GM18868 (cell line): ENCODE results near the gene SPDYE3.
"Not testable (repeated sequence)": the region's sequence is repeated elsewhere in the genome, so short reads cannot be mapped to it uniquely, and the experiment has no call there.

Experiments
- ATAC-seq: cut with Tn5 transposase; IDR thresholded peaks from one replicate; pipeline ENCODE4 v1.9.1; 2021; ENCODE audit warnings: mild to moderate bottlenecking, moderate library complexity; ENCODE audit not compliant: unreplicated experiment

Gene SPDYE3

DNA sequence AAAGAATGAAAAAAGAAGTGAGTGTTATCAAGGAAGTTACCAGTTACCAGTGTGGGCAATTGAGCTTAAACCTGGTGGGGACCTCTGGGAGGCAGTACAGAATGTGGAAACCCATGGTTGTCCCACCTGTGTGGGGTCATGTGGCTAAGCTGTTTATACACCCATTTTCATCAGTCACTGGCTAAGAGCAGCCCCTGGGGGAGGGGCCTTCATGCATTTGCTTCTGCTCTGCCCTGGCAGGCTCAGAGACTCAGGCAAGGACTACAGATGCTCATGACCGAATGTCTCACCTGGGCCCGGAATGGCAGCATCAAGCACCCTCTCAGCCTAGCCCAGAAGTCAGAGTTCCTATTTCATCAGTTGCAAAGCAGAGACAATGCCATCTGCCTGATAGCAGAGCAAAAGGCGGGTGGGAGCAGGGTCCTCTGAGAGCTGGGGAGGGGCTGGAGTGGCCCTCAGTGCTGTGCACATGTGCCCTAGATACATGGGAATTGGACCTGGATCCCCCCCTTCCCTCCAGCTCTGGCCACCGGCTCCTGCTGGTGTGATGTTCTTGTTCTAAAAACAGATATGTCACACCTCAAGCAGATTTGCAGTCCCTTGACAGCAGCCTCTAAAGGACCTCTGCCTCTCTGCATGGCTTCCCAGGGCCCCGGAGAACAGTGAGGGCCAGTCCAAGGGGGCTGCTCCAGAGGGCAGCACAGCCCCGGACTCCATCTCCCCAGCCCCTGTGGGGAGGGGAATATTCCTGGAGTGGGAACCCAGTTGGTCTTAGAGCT is 20.1 kb upstream of the SPDYE3 start:
- not testable (repeated sequence) for ATAC-seq

DNA sequence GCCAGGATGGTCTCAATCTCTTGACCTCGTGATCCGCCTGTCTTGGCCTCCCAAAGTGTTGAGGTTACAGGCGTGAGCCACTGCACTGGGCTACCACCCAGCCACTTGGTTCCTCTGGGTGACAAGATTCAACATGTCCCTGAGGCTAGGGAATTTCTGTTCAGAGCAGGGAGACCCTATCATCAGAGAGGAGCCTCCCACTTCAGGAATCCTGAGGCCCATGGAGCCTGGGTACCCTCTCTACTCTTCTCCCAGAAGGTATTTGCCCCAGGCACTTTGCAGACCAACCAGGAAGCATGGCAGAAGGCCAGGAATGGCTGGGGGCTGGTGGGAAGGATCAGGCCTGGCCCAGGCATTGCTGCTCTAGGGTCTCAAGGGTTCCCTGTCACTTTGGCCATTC is 19.2 kb upstream of the SPDYE3 start:
- not testable (repeated sequence) for ATAC-seq

GRCh38 chr7:100292162-100292561 is 15.3 kb upstream of the SPDYE3 start:
- ATAC-seq: not testable (repeated sequence)

- not testable (repeated sequence) for ATAC-seq
Observed at GRCh38 chr7:100295269-100295668, 12.2 kb upstream of the SPDYE3 start.

- not testable (repeated sequence) for ATAC-seq
Observed at GRCh38 chr7:100297852-100298631, 9.5 kb upstream of the SPDYE3 start.

DNA sequence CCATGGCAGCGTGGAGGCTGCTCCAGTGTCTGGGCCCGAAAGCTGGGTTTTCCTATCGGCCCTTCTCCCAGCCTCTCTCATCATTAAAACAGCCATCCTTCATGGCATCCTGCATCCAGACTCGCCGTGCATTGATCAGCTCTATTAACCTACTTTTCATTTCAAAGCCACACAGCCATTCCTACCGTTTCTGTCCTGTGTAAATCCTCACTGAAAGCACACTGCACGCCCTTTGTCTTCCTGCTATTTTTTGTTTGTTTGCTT is 8.9 kb upstream of the SPDYE3 start:
- not testable (repeated sequence) for ATAC-seq

- not testable (repeated sequence) for ATAC-seq
Observed at GRCh38 chr7:100304526-100304925, 3.0 kb upstream of the SPDYE3 start.

GRCh38 chr7:100318329-100318728 is 10.8 kb downstream of the SPDYE3 start:
- not testable (repeated sequence) for ATAC-seq

- ATAC-seq: not testable (repeated sequence)
Observed at GRCh38 chr7:100321648-100322047, 14.1 kb downstream of the SPDYE3 start.

DNA sequence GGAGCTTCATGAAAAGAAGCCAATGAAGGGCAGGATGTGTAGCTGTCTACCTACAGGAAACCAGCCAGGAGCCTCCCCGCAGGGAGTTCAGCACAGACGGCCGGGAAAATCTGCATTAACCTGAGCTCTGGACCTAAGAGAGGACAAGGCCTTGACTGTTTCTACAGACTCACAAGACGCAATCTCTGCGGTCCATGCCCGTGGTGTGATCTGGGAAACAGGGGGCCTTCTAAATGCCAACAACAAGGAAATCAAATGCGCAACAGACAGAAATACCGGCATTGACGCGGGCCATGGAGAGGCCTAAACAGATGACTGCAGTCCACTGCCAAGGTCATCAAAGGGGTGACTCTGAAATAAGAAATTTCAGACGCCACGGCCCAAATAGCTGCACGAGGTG is 16.7 kb downstream of the SPDYE3 start:
- not testable (repeated sequence) for ATAC-seq

GRCh38 chr7:100325671-100326070 is 18.2 kb downstream of the SPDYE3 start:
- not testable (repeated sequence) for ATAC-seq

DNA sequence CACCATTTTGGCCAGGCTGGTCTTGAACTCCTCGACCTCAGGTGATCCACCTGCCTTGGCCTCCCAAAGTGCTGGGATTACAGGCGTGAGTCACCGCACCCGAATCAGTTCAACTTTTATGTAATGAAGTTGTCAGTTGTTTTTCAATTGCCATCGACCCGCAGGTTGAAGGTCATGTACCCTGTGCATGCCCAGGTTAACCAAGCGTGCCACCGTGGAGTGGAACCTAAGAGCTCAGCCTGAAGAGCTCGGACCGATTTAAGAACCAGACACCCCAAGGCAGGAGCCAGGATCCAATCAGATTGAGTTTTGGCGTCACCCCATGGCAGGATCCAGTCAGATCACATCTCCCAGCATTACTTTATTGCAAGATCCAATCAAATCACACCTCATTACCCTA is 19.4 kb downstream of the SPDYE3 start:
- not testable (repeated sequence) for ATAC-seq

- ATAC-seq: peak; percentile 87
Observed at GRCh38 chr7:100335566-100336466, 28.3 kb downstream of the SPDYE3 start.

DNA sequence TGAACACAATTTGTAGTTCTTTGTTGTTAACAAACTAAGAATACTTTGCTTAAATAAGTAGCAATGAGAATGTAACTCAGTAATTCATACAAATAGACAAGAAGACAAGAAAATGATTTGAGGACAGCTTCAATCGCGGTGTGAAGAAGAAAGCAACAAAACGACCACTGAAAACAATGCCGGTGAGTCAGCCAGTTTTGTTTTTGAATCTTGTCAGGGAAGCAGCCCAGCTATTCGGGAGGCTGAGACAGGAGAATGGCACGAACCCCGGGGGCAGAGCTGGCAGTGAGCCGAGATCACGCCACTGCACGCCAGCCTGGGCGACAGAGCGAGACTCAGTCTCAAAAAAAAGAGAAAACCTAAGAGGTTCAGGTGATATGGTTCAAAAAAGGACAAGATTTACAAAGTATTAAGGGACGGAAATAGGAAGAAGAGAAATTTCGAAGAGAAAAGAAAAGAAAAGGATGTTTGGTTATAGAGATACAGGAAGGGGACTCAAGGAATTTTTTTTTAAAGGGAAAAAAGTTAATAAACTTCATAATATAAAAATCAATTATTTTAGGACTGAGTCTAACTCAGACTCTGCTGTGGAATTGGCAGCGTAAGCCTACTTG is 30.7 kb downstream of the SPDYE3 start:
- ATAC-seq: not testable (repeated sequence)

GRCh38 chr7:100341286-100341685 is 33.8 kb downstream of the SPDYE3 start:
- ATAC-seq: not testable (repeated sequence)

- no peak for ATAC-seq
Observed at GRCh38 chr7:100342765-100343164, 35.3 kb downstream of the SPDYE3 start.

GRCh38 chr7:100344124-100344559 is 36.6 kb downstream of the SPDYE3 start:
- ATAC-seq: peak; percentile 6

GRCh38 chr7:100344560-100345287 is 37.2 kb downstream of the SPDYE3 start:
- peak; percentile 76 for ATAC-seq

DNA sequence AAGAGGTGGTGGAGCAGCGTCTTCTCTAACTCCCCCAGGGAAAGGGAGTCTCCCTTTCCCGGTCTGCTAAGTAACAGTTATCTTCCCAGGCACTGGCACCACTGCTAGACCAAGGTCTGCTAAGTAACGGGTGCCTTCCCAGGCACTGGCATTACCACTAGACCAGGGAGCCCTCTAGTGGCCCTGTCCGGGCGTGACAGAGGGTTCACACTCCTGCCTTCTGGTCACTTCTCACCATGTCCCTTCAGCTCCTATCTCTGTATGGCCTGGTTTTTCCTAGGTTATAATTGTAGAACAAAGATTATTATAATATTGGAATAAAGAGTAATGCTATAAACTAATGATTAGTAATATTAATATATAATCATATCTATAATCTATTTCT is 37.8 kb downstream of the SPDYE3 start:
- ATAC-seq: peak; percentile 29

DNA sequence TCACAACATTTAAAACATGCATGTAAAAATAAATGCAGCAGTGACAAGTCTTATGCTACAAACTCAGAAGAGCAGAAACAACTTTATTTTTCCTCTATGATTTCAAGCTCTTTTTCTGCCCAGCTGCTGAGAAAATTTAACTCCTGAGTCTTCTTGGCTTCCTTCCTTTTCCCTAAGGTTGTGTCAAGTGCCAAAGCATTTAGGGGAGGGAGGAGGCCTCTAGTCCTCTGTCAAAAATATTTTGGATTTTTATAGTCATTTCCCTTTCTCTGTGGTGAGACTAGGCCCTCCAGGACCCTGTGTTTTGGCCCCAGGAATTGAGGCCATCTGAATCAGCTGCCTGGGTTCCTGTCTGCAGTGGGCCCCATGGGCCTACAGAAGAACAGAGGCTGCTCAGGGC is 39.4 kb downstream of the SPDYE3 start:
- no peak for ATAC-seq
